Activated CD8-positive, alpha-beta memory T cell treated with anti-CD3 and anti-CD28 coated beads for 36 hours (primary cell): ENCODE results near the gene MATN1. TPM values are rescaled to one million over a fixed set of nuclear protein-coding genes. Genes with fewer than 3 reads are reported as not detected.

Experiments
- CTCF ChIA-PET: fragments of 350-600 bp; sonication (Branson Sonifier 250); formaldehyde crosslinking; loops from one replicate; lab custom pipeline; 2021; ENCODE audit warnings: antibody characterized with exemption; lab: Charles Lee
- POLR2A ChIA-PET: fragments of 350-600 bp; sonication (Branson Sonifier 250); formaldehyde crosslinking; loops from one replicate; lab custom pipeline; 2021; ENCODE audit warnings: antibody characterized with exemption; lab: Charles Lee
- total RNA-seq, 2 experiments: library from RNA; stranded (reverse); gene quantifications; one replicate each; pipeline ENCODE4 v1.2.3, GENCODE V29; 2021

The MATN1 gene
- total RNA-seq, 2 experiments from 2014 or later, result 0.27 to 1.0 TPM

DNA sequence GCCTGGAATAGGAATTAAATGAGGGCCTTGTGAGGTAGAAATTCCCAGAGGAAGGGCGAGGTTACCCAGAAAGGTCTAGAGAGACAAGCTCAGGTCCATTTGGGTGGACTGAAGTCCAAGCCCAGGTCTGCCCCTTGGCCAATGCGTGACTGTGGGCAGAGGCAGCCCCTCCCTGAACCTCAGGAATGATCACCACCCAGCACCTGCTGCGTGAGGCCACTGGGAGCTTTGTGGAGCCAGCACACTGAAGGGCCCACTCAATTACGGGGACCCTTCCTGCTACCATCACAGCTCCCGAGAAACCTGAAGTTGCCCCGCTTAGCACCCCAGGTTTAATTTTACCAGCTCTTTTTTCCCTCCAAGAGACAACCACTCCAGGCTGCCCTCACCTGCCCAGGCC is 6.5 kb upstream of the MATN1 start:
- CTCF ChIA-PET, result interaction anchor here (0.9 to 19.2 kb wide), 5 partner anchors 10 to 72 kb away, joined by 3 to 343 read pairs (median 3); no protein-coding TSS in a partner anchor
- POLR2A ChIA-PET, result interaction anchor here (0.7 to 0.8 kb wide), 2 partner anchors 11 to 27 kb away, joined by 3 read pairs; no protein-coding TSS in a partner anchor

DNA sequence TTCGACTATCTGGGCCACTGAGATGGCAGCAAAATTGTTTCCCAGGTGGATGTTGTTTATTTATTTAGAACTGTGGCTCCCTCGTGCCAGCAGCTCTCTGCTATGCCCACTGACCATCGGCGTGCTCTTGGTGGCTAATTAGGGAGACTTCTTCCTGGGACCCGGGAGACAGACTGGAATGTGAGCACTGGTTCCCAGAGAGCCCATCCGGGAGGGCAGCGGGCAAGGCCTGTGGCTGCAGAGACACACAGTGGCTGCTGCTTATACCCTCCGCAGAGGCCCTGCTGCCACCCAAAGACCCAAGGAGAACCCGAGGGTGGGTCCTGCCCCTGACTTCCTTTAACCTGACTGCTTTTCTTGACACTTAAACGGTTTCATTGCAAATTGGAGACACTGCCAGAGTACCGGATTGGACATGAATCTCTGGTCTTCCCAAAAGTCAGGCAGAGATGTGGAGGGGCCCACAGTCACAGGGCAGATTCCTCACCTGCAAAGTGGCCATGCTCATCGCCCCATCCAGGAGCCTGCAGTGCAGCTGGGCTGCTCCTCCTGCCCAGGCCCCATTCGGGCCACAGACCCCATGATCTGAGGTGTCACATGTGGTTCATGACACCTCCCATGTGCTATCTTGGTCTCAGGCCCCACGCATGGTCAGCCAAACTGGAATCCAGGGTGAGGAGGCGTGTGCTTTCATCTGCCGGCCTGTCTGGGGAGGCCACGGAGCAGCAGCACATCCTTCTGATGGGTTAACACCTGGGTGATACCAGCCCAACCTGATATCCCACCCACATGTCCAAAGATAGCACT is 5.7 kb upstream of the MATN1 start:
- ChIA-PET POLR2A (no interaction called here), CTCF (interaction anchor here (0.6 to 19.2 kb wide), 8 partner anchors 10 to 1950 kb away, joined by 3 to 343 read pairs (median 4); no protein-coding TSS in a partner anchor)

DNA sequence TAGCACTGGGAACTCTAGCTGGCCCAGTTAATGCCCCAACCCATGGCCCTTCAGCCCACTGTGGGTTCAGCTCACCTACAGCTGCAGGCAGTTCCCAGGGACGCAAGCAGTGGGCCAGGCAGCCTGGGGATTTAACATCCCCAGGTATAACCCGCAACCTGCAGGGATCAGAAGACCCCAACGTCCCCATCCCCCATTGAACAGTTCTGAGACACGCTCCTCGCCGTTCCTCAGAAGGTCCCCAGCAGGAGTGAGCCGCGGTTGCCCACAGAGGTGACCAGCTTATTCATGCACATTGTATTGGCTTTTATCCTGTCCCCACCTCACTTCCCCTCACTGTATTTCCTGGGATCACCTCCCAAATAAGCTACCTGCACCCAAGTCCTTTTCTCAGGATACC is 5.0 kb upstream of the MATN1 start:
- ChIA-PET CTCF (interaction anchor here (0.6 to 19.2 kb wide), 6 partner anchors 9 to 1950 kb away, joined by 3 to 343 read pairs (median 10); no protein-coding TSS in a partner anchor), POLR2A (interaction anchor here (0.9 kb wide), 1 partner anchor 9 kb away, joined by 6 read pairs; no protein-coding TSS in a partner anchor)

DNA sequence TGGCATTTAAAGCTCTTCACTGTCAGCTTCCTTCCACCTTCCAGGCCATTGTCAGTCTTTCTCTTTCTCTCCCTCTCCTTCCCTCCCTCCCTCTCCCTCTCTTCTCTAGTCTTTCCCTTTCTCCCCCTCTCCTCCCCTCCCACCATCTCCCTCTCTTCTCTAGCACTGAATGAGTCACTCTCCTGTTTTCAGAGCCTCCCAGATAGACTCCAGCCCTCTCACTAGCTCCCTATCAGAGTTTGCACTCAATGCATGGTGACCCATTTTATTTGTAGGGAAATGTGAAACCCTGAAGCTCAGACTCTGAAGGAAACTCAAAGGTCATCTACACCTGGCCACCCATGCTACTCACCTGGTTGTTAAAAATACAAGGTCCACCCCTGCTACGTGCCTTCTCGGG is 4.4 kb upstream of the MATN1 start:
- ChIA-PET CTCF (interaction anchor here (1.0 to 19.2 kb wide), 5 partner anchors 9 to 74 kb away, joined by 4 to 343 read pairs (median 7); no protein-coding TSS in a partner anchor), POLR2A (interaction anchor here (0.6 to 0.9 kb wide), 2 partner anchors 8 to 54 kb away, joined by 3 to 6 read pairs; no protein-coding TSS in a partner anchor)

DNA sequence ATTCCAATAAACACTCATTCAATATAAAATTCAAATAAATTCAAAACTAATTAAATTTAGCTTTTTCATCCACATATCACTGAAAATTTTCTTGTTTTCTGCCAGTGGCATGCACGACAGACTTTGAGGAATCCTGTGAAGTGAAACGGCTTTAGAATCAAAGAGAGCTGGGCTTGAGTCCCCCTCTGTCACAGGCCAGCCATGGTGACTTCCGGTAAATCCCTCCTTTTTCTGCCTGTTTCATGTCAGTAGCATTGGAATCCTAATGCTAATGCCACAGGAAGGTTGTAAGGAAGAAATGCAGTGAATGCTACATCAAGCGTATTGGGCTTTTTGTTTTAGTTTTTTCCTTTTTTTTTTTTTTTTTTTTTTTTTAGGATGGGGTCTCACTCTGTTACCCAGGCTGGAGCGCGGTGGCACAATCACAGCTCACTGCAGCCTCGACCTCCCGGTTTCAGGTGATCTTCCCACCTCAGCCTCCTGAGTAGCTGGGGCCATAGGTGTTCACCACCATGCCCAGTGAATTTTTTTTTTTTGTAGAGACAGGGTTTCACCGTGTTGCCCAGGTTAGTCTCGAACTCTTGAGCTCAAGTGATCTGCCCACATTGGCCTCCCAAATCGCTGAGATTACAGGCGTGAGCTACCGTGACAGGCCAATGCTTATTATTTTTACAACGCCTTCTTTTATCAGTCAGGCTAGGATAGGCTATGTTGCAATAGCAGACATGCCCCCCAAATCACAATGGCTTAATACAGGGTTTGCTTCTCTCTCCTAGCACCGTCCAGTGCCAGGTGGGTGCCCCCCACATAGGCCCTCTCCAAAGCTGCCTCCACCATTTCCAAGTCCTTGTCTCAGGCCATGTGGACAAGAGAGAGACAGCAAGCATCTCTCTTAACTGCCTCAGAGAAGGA is 3.6 kb upstream of the MATN1 start:
- POLR2A ChIA-PET, result interaction anchor here (0.6 kb wide), 1 partner anchor 55 kb away, joined by 3 read pairs; no protein-coding TSS in a partner anchor

DNA sequence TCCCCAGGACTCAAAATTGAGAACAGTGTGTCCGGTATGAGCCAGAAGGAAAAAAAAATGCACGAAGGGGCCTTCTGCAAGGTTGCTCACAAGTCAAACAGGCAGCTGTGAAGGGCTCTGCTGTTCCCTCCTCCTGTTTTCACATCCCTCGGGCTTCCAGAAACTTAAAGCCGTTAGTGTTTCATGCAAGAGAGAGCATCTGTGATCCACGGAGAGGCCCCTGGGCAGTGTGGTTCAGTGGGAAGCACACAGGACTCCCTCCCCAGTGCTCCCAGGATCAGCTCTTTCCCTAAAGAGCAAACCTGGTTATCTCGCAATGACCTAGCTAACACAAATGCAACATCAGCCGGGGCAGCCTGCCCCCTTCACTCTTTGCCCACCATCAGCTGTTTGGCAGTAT is 2.9 kb upstream of the MATN1 start:
- ChIA-PET POLR2A (no interaction called here), CTCF (interaction anchor here (0.5 to 19.2 kb wide), 4 partner anchors 28 to 1868 kb away, joined by 3 to 343 read pairs (median 10); no protein-coding TSS in a partner anchor)

More for the DNA sequence above, 3.6 kb upstream of the MATN1 start:
- CTCF ChIA-PET, result interaction anchor here (0.5 to 19.2 kb wide), 6 partner anchors 8 to 1868 kb away, joined by 3 to 343 read pairs (median 6); no protein-coding TSS in a partner anchor

DNA sequence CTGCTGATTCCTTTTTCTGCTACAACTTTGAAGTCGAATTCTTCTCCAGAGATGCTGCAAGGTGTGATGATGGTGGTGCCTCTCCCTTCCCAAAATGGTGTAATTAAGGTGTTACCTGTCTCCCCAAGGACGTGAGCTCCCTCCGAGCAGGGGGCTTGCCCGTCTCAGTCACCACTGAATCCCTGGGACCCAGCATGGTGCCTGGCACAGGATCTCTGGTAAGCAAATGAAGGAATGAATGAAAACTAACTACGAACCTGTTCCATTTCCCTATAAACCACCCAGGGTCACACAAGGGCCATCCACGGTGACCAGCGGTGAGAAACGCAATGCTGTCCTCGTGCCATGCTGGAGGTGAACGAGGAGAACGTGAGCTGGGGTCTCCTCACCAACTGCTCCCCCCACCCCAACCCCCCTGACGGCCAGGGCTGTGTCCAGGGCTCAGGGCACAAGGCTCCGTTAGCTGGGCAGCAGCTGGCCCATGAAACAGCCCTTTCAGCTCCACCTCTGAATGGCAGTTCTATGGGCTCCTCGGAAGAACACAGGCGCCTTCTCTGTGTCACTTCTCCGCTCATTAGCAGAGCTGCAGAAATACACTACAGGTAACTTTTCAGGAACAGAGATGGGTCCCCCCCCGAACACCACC is 2.2 kb upstream of the MATN1 start:
- CTCF ChIA-PET, result interaction anchor here (2.5 to 19.2 kb wide), 3 partner anchors 29 to 76 kb away, joined by 7 to 343 read pairs (median 14); no protein-coding TSS in a partner anchor
- POLR2A ChIA-PET, result no interaction called here

DNA sequence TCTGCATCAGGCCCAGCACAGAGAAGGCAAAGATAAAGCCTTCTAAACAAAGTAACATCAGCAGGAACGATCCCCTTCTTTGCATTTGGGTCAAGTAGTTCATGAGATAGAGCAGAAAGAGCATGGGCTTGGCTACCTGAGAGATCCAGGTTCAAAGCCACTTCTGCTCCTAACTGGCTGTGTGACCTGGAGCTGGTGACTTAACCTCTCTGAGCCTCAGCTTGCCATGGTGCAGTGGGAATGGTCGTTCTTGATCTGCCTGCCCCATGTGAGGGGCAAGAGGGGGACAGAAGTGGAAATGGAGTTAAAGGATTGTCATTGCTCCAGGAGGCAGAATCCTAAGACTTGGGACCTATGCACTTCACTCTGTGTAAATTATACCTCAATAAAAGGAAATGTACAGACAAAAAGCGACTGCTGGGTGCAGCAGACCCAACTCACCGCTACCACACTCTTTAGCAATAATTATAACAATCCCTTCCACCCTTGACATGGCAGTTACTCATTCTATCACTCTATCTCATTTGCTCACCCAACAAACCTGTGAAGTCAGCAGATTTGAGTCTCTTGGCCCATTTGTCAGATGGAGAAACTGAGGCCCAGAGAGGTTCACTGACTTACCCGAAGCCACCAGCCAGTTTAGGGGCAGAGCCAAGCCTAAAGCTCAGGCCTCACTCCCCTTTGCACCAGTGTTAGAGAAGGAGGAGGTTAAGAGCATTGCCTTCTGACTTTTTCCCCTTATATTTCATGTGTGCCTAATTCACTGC is 1.5 kb upstream of the MATN1 start:
- ChIA-PET POLR2A (no interaction called here), CTCF (interaction anchor here (1.0 to 19.2 kb wide), 5 partner anchors 13 to 77 kb away, joined by 3 to 343 read pairs (median 7); no protein-coding TSS in a partner anchor)

DNA sequence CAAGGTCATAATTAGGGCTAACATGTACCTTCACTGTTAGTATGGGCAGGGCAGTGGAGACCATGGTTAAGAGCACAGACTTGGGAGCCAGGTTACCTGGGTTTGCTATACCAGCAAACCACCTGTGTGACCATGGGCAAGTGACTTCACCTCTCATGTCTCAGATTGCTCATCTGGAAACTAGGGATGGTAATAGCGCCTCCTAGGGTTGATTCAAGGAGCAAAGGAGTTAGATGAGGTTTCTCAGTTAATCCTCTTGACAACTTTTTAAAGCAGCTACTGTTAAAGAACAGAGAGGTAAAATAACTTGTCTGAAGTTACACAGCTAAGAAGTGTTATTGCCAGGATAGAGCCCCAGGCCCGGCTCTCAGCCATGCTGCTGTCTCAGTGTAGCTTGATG is 790 bp upstream of the MATN1 start:
- ChIA-PET POLR2A (no interaction called here), CTCF (interaction anchor here (1.0 to 19.2 kb wide), 5 partner anchors 14 to 78 kb away, joined by 3 to 343 read pairs (median 7); no protein-coding TSS in a partner anchor)

DNA sequence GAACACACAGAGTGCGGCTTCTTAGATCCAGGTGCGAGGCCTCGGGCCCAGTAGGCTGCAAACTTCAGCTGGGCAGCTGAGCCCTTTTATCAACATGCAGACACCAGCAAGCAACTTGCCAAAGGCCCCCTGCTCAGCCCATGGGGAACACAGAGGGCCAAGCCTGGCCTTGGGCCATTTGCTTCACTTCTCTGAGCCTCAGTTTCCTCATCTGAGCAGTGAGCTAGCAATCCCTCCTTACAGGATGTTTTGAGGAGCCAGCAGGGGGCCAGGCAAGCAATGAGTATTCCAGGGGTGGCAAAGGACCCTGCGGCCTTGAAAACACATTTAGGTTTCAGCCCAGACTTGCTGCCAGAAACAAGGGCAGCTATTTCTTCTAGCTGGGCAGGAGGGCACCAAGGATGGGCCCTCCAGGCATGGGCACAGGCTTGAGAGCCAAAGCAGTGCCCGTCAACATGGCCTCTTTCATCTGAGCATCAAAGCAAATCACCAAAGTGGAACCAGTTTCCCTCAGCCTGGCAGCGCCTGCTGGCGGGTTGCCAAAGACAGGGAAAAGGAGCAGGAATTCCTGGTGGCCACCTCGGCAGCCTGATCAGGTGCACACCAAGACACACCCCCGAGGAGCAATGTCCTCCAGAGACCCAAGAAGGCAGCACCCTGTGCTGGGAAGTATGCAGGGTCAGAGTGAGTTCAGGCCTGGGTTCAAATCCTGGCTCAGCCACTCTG is 1.4 kb downstream of the MATN1 start:
- POLR2A ChIA-PET, result no interaction called here
- CTCF ChIA-PET, result interaction anchor here (1.0 to 19.2 kb wide), 3 partner anchors 19 to 56 kb away, joined by 3 to 343 read pairs (median 3); no protein-coding TSS in a partner anchor

DNA sequence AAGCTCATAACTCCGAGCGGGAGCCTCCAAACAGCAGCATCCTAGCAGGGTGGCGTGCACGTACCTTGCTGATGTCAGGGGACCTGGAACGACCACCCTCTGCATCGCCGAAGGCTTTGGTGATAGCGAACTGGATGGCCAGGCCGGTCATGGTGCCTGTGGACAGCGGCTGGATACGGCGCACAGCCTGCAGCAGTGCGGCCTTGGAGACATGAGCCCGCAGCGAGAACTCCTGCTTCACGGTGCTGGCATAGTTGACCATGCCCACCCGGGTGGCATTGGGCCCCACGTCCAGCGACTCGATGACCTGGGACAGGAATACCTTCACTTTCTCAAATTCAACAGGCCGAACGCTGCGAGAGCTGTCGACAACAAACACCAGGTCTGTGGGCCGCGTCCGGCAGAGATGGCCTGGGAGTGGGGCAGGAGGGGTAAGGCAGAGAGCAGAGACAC is 2.0 kb downstream of the MATN1 start:
- ChIA-PET CTCF (interaction anchor here (0.7 to 19.2 kb wide), 6 partner anchors 12 to 56 kb away, joined by 3 to 343 read pairs (median 4); no protein-coding TSS in a partner anchor), POLR2A (no interaction called here)

DNA sequence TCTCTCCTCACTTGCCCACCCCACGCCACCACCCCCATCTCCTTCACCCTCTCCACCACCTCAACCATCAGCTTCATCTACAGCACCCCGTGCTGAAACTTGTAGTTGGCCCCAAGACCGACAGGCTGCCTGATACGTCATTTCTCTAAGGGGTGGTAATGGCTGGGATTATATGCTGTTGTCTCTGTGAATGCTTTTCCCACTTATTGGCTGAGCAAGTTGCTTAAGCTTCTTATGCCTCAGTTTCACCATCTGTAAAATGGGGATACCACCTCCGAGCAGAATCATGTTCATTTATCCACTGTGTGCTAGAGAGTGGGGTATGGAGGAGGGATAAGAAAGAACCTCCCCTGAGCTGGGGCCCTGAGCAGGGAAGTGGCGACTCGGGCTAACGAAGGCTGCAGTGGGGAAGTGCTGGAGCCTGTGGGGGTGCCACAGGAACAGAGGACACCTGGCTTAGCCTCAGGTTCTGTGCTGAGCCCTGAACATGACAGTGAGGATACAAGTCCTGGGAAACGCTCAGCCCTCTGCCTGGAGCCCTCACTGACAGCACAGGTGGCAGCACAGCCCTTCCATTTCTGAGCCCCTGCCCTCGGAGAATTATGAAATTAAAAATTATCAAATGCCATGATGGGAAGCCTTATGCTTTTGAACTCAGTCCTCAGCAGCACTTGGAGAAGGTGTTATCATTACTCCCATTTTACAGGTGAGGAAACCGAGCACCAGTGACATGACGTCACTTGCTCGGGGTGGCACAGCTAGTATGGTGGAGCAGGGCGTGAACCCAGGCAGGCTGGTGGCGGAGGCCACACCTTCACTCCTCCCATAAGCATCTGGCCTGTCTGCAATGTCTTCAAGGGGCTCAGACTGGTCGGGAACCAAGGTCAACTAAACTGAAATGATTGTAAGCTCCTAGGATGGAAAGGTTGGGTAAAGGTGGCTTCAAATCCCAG is 2.8 kb downstream of the MATN1 start:
- CTCF ChIA-PET, result interaction anchor here (0.6 to 19.2 kb wide), 19 partner anchors 9 to 208 kb away, joined by 3 to 343 read pairs (median 10); no protein-coding TSS in a partner anchor
- POLR2A ChIA-PET, result interaction anchor here (1.0 to 2.1 kb wide), 2 partner anchors 8 to 37 kb away, joined by 6 to 16 read pairs; partner anchors contain the start of gene LAPTM5

DNA sequence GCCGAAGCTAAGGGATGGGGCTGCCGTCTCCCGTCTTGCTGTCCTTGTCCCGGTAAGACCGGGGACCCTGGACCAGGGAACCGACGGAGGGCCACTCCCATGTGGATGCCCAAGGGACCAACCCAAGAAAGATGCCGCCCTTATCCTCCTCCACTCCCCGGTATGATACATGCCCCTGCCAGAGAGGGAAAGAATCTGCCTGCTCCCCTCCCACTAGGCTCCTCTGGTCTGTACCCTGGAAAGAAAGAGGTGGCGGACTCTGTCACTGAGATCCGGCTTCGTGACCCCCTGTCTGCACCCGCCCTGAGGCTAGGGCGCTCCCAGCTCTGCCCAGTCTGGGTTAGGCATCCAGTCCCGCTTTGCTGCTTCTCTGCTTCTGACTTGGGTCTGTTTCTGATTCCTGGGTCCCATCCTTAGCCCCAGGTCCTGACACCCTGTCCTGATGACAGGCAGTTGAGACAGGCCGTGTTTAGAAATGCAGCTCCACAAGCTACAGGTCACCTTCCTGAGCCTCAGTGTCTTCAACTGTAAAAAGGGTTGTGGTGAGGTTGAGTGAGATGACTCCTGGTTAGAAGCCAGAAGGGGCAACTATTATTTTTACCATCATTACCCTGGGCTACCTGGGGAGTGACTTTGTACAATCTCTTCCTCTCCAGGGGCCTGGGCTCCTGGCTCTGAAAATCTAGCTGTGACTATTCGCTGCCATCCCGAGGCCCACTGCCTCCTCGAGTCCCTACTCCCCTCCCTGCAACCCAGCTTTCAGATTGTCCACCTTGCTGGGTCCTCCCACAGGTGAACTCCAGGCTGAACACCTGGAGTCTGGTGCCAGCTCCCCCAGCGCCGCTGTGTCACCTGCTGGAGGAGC is 3.7 kb downstream of the MATN1 start:
- POLR2A ChIA-PET, result interaction anchor here (1.0 to 2.1 kb wide), 9 partner anchors 9 to 63 kb away, joined by 3 to 18 read pairs (median 6); partner anchors contain the start of gene LAPTM5

More for the DNA sequence above, 3.7 kb downstream of the MATN1 start:
- CTCF ChIA-PET, result interaction anchor here (0.5 to 19.2 kb wide), 23 partner anchors 8 to 409 kb away, joined by 3 to 343 read pairs (median 7); partner anchors contain the start of gene LAPTM5
